Measurements from ENCODE around the gene PIBF1.
"Not testable (repeated sequence)": the region's sequence is repeated elsewhere in the genome, so short reads cannot be mapped to it uniquely, and the experiment has no call there.

Gene PIBF1

GRCh38 chr13:72911981-72912380 is 130.0 kb downstream of the PIBF1 start:
- DNase-seq = no peak

- DNase-seq = no peak
These were observed 138.2 kb downstream of the PIBF1 start for GRCh38 chr13:72920097-72920496.

- no peak for DNase-seq
These were observed 149.4 kb downstream of the PIBF1 start for GRCh38 chr13:72931311-72931710.

- DNase-seq = no peak
These were observed 150.3 kb downstream of the PIBF1 start for GRCh38 chr13:72932250-72932649.

GRCh38 chr13:72946267-72946666 is 164.3 kb downstream of the PIBF1 start:
- DNase-seq = not testable (repeated sequence)

- DNase-seq = no peak
These were observed 170.7 kb downstream of the PIBF1 start for GRCh38 chr13:72952529-72953141.

GRCh38 chr13:72953391-72953965 is 171.5 kb downstream of the PIBF1 start:
- DNase-seq = no peak

- DNase-seq = no peak
These were observed 177.7 kb downstream of the PIBF1 start for GRCh38 chr13:72959643-72960042.

- no peak for DNase-seq
These were observed 178.2 kb downstream of the PIBF1 start for GRCh38 chr13:72960114-72960513.

- DNase-seq = no peak
These were observed 178.6 kb downstream of the PIBF1 start for GRCh38 chr13:72960541-72960940.

GRCh38 chr13:72963762-72964161 is 181.8 kb downstream of the PIBF1 start:
- DNase-seq = no peak

- no peak for DNase-seq
These were observed 188.5 kb downstream of the PIBF1 start for GRCh38 chr13:72970301-72970880.

GRCh38 chr13:72970956-72971355 is 189.0 kb downstream of the PIBF1 start:
- DNase-seq = no peak

- no peak for DNase-seq
These were observed 191.3 kb downstream of the PIBF1 start for GRCh38 chr13:72973234-72973633.

- DNase-seq = no peak
These were observed 201.3 kb downstream of the PIBF1 start for GRCh38 chr13:72983085-72983768.

- DNase-seq = no peak
These were observed 203.7 kb downstream of the PIBF1 start for GRCh38 chr13:72985610-72986009.

- no peak for DNase-seq
These were observed 204.3 kb downstream of the PIBF1 start for GRCh38 chr13:72986197-72986596.

- DNase-seq = no peak
These were observed 209.0 kb downstream of the PIBF1 start for GRCh38 chr13:72990953-72991352.

- no peak for DNase-seq
These were observed 216.1 kb downstream of the PIBF1 start for GRCh38 chr13:72998012-72998411.

- no peak for DNase-seq
These were observed 218.2 kb downstream of the PIBF1 start for GRCh38 chr13:73000027-73000674.

GRCh38 chr13:73001971-73002370 is 220.0 kb downstream of the PIBF1 start:
- DNase-seq = no peak

- no peak for DNase-seq
These were observed 229.8 kb downstream of the PIBF1 start for GRCh38 chr13:73011751-73012150.

- no peak for DNase-seq
These were observed 233.9 kb downstream of the PIBF1 start for GRCh38 chr13:73015805-73016204.

GRCh38 chr13:73018336-73018735 is 236.4 kb downstream of the PIBF1 start:
- DNase-seq = no peak

Data from CD4-positive, alpha-beta T cell treated with Interleukin-4 for 4 hours (primary cell).